Astrocyte of the cerebellum (primary cell): ENCODE measurements around the gene CLPTM1.
A peak's percentile ranks its signal among the peaks of the same experiment; 100 is the strongest.

Experiments
- DNase-seq: peaks from one replicate; pipeline ENCODE4 v3.0.0-alpha.2; 2011; ENCODE audit warnings: low read depth
- H3K4me3 ChIP-seq: 2 replicates; pipeline ENCODE4 v1.5.1; 2011; ENCODE audit warnings: mild to moderate bottlenecking, low read depth, low read length, moderate library complexity
- CTCF ChIP-seq: IDR thresholded peaks from 2 replicates; pipeline ENCODE4 v1.5.1; 2012; ENCODE audit warnings: low read length, low read depth, moderate library complexity, mild to moderate bottlenecking; ENCODE audit errors: missing control alignments
- in situ Hi-C: cut with HindIII; loops from 2 replicates; pipeline ENCODE4 v1.10.0; 2017; ENCODE audit warnings: low sequenced_read_pairs

CLPTM1 gene

GRCh38 chr19:44984005-44984404, 28.8 kb downstream of the CLPTM1 start:
- TF ChIP-seq CTCF = no peak
- in situ Hi-C loops = no loop called here
- DNase-seq = no peak
- H3K4me3 ChIP-seq = no peak overlapping the region

- no peak for DNase-seq
- TF ChIP-seq CTCF = no peak
- H3K4me3 ChIP-seq = no peak overlapping the region
- in situ Hi-C loops = no loop called here
Observed at GRCh38 chr19:44985445-44985844, 30.3 kb downstream of the CLPTM1 start.

- TF ChIP-seq CTCF = no peak
- DNase-seq = no peak
- H3K4me3 ChIP-seq = no peak overlapping the region
- in situ Hi-C loops = no loop called here
Observed at GRCh38 chr19:44986389-44986788, 31.2 kb downstream of the CLPTM1 start.

- H3K4me3 ChIP-seq = no peak overlapping the region
- DNase-seq = no peak
- no peak for TF ChIP-seq CTCF
- in situ Hi-C loops = no loop called here
Observed at GRCh38 chr19:44987148-44987675, 32.0 kb downstream of the CLPTM1 start.

- in situ Hi-C loops = no loop called here
- DNase-seq = no peak
- no peak overlapping the region for H3K4me3 ChIP-seq
- TF ChIP-seq CTCF = no peak
Observed at GRCh38 chr19:44988273-44988672, 33.1 kb downstream of the CLPTM1 start.

GRCh38 chr19:44988896-44989556, 33.8 kb downstream of the CLPTM1 start:
- TF ChIP-seq CTCF = peak; percentile 71
- peak; percentile 44 for DNase-seq
- in situ Hi-C loops = no loop called here
- no peak overlapping the region for H3K4me3 ChIP-seq
